Activated CD8-positive, alpha-beta T cell treated with anti-CD3 and anti-CD28 coated beads for 36 hours (primary cell): ENCODE measurements around the gene HPCAL4. TPM values are rescaled to one million over a fixed set of nuclear protein-coding genes. Genes with fewer than 3 reads are reported as not detected.

ENCODE experiments used
- ATAC-seq: fragments of 200-7000 bp; cut with Tn5 transposase; one replicate; pipeline ENCODE4 v1.10.0; 2021; ENCODE audit warnings: mild to moderate bottlenecking, moderate library complexity
- CTCF ChIA-PET: fragments of 350-600 bp; sonication (Branson Sonifier 250); formaldehyde crosslinking; loops from one replicate; lab custom pipeline; 2021; ENCODE audit warnings: antibody characterized with exemption; lab: Charles Lee
- POLR2A ChIA-PET: fragments of 350-600 bp; sonication (Branson Sonifier 250); formaldehyde crosslinking; loops from one replicate; lab custom pipeline; 2021; ENCODE audit warnings: antibody characterized with exemption; lab: Charles Lee
- DNase-seq: peaks from one replicate; pipeline ENCODE4 v3.0.0-alpha.2; 2020
- H3K27ac Mint-ChIP-seq: one replicate; pipeline ENCODE4 v1.8.0; 2021; ENCODE audit warnings: mild to moderate bottlenecking, mixed read lengths
- H3K27me3 Mint-ChIP-seq: one replicate; pipeline ENCODE4 v1.8.0; 2021; ENCODE audit warnings: mixed read lengths
- H3K36me3 Mint-ChIP-seq: one replicate; pipeline ENCODE4 v1.8.0; 2021; ENCODE audit warnings: low read depth, mixed read lengths
- H3K4me1 Mint-ChIP-seq: one replicate; pipeline ENCODE4 v1.8.0; 2021; ENCODE audit warnings: low read depth, mixed read lengths
- H3K4me3 Mint-ChIP-seq: one replicate; pipeline ENCODE4 v1.8.0; 2021; ENCODE audit warnings: mild to moderate bottlenecking, moderate library complexity, mixed read lengths
- H3K9me3 Mint-ChIP-seq: one replicate; pipeline ENCODE4 v1.8.0; 2021; ENCODE audit warnings: mixed read lengths
- intact Hi-C: fragments of 100-400 bp; cut with micrococcal nuclease; formaldehyde crosslinking; loops from one replicate; pipeline ENCODE4 v1.10.0; 2022
- total RNA-seq, 2 experiments: library from RNA; stranded (reverse); gene quantifications; one replicate each; pipeline ENCODE4 v1.2.3, GENCODE V29; 2021
- TF ChIP-seq, protein P1 (sequence below): fragments of 200-600 bp; IDR thresholded peaks from one replicate; pipeline ENCODE4 v1.8.0; 2022; ENCODE audit warnings: antibody characterized with exemption, mild to moderate bottlenecking

Gene HPCAL4
- total RNA-seq, 2 experiments from 2014 or later: 2.8 to 3.0 TPM

DNA sequence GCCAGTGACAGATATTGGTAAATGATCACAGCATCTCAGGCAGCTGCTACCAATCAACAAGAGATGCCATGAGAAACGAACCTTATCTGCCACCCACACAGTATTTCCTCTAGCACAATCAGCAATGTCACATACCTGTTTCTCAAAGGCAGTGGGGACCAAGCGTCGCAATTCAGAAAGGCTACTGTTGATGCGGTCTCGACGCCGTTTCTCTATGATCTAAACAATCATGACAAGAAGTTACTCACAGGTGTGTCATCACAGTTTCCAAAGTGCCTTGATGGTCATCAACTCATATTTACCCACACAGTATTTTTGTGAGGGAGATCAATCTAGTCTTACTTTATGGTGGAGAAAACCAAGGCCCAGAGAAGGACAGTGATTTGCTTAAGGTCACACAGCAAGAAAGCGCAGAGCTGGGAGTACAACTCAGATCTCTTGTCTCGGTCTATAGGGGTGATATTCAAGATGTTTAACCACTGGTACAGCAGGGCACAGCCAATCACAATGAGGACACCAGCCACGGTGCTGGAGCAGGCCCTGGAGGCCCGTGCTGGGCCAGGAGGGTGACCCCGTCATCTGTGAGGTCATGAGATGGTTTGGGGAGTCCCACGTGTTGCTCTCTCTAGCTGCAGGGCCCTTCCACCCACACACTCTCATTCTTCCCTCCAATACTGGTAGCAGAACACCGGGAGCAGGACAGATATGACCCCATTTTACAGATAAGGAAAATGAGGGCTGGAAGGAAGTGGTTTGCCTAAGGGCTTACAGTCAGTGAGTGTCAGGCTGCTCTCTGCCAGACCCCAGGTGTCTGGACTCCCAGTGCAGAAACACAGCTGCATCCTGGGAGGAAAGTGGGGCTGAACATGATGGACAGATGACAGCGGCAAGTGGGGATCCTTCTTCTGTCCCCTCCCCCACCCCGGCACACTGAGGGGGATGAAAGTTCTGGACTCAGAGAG, 59.6 kb downstream of the HPCAL4 start:
- Mint-ChIP-seq H3K36me3 (no peaks in the 10 kb centered on the region), H3K27ac (no peak overlapping the region), H3K27me3 (peaks cover 16% of the 10 kb centered on the region), H3K4me1 (peaks cover 5% of the 10 kb centered on the region), H3K9me3 (no peaks in the 10 kb centered on the region), H3K4me3 (no peak overlapping the region)
- DNase-seq: peak; percentile 20
- ATAC-seq: peak; percentile 53
- intact Hi-C loops: no loop called here
- TF ChIP-seq, protein P1, sequence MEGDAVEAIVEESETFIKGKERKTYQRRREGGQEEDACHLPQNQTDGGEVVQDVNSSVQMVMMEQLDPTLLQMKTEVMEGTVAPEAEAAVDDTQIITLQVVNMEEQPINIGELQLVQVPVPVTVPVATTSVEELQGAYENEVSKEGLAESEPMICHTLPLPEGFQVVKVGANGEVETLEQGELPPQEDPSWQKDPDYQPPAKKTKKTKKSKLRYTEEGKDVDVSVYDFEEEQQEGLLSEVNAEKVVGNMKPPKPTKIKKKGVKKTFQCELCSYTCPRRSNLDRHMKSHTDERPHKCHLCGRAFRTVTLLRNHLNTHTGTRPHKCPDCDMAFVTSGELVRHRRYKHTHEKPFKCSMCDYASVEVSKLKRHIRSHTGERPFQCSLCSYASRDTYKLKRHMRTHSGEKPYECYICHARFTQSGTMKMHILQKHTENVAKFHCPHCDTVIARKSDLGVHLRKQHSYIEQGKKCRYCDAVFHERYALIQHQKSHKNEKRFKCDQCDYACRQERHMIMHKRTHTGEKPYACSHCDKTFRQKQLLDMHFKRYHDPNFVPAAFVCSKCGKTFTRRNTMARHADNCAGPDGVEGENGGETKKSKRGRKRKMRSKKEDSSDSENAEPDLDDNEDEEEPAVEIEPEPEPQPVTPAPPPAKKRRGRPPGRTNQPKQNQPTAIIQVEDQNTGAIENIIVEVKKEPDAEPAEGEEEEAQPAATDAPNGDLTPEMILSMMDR: no peak
- ChIA-PET POLR2A (no interaction called here), CTCF (interaction anchor here (0.9 to 2.4 kb wide), 2 partner anchors 22 to 26 kb away, joined by 5 to 11 read pairs; no protein-coding TSS in a partner anchor)

DNA sequence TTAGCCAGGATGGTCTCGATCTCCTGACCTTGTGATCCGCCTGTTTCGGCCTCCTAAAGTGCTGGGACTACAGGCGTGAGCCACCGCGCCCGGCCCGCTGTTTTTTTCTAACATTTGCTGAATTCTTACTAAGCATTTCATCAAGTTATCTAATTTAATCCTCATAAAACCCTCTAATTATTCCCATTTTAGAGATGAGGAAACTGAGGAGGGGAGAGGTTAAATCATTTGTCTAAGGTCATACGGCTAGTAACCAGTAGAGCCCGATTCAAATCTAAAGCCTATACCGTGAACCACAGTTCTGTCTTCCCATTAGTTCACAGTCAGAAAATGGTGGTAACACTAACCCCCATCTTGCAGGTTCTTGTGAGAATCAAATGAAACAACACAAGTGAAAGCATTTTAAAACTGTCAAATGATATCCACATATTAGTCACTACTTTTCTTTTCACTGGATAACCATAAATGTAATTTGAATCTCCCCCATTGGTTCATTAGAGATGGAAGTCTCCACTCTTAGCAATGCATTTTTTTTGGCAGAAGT, 62.4 kb downstream of the HPCAL4 start:
- CTCF ChIA-PET: interaction anchor here (2.1 kb wide), 1 partner anchor 22 kb away, joined by 12 read pairs; no protein-coding TSS in a partner anchor
- H3K4me3 Mint-ChIP-seq: no peak overlapping the region
- H3K27me3 Mint-ChIP-seq: peaks cover 4% of the 10 kb centered on the region
- POLR2A ChIA-PET: no interaction called here
- intact Hi-C loops: no loop called here
- TF ChIP-seq, protein P1: no peak
- H3K9me3 Mint-ChIP-seq: no peaks in the 10 kb centered on the region
- peak; percentile 32 for ATAC-seq
- H3K36me3 Mint-ChIP-seq: no peaks in the 10 kb centered on the region
- peaks cover 5% of the 10 kb centered on the region for H3K4me1 Mint-ChIP-seq
- no peak for DNase-seq
- H3K27ac Mint-ChIP-seq: no peak overlapping the region

Other genes with a start within 250 kb of the HPCAL4 start
- gene BMP8A, start 199.8 kb downstream of the HPCAL4 start, total RNA-seq: under 1 TPM; 0.22 to 0.36 TPM
- 100 to 1,000 TPM; 365 to 372 TPM for gene PABPC4, start 114.6 kb downstream of the HPCAL4 start, total RNA-seq
- under 1 TPM in 1 of 2 experiments, not detected in 1; 0.07 TPM for gene HEYL, start 51.8 kb downstream of the HPCAL4 start, total RNA-seq
- under 1 TPM in 1 of 2 experiments, not detected in 1; 0.25 TPM for gene NT5C1A, start 19.3 kb downstream of the HPCAL4 start, total RNA-seq
- 10 to 100 TPM; 71.7 to 74.7 TPM for gene PPIE, start 47.4 kb upstream of the HPCAL4 start, total RNA-seq
- gene OXCT2, start 79.9 kb upstream of the HPCAL4 start, total RNA-seq: 1 to 10 TPM; 2.7 to 4.2 TPM
- gene BMP8B, start 97.4 kb upstream of the HPCAL4 start, total RNA-seq: under 1 TPM; 0.36 to 0.51 TPM
- 10 to 100 TPM; 34.2 to 34.5 TPM for gene TRIT1, start 192.1 kb upstream of the HPCAL4 start, total RNA-seq
- gene MYCL, start 210.5 kb upstream of the HPCAL4 start, total RNA-seq: under 1 TPM; 0.13 to 0.20 TPM